ENCODE measurements around the gene CLK4.

DNA sequence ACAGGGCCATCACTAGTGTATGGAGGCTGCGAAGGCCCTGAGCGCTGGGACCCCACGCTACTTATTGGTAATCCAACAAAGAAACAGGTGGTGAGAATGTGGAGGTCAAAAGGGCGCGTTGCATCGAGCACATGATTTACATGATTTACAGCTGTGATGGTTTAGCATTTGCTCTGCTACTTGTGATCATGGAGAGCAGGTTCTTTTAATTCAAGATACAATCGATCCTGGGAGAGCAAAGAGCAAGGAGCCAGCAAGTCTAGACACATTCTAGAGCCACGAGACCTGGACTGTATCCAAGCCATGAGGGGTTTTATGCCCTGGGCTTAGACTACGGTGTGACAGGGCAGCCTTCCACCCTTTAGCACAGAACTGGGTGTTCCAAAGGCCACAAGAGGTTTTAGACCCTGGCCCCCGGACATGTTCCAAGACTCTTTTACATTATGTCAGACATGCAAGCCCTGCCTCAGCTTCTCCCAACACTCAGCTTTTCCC, 47.0 kb upstream of the CLK4 start:
- no peak for TF ChIP-seq EZH2phosphoT487 (IDR thresholded peaks at IDR 0.05; ENCODE audit: insufficient read depth, low read depth)
- TF ChIP-seq EZH2 (IDR thresholded peaks at IDR 0.05; ENCODE audit: insufficient read depth, poor library complexity, severe bottlenecking): no peak

Data from GM23248 (cell line).